GM19452 (cell line): ENCODE data around the gene LETMD1.
"Not testable (repeated sequence)": the region's sequence is repeated elsewhere in the genome, so short reads cannot be mapped to it uniquely, and the experiment has no call there.

Source experiments
- ATAC-seq: cut with Tn5 transposase; IDR thresholded peaks from one replicate; pipeline ENCODE4 v1.9.1; 2021; ENCODE audit not compliant: unreplicated experiment

Gene LETMD1

GRCh38 chr12:51047655-51048540, at the start of gene LETMD1:
LETMD1 (plus strand) TSS chr12:51048327; CDS start chr12:51048357, 30 bp downstream.
- peak; percentile 94 for ATAC-seq

GRCh38 chr12:50999093-50999492, 49.0 kb upstream of the LETMD1 start:
- ATAC-seq = no peak

- no peak for ATAC-seq
Observed at GRCh38 chr12:51000245-51000644, 47.9 kb upstream of the LETMD1 start.

- ATAC-seq = no peak
Observed at GRCh38 chr12:51001799-51002198, 46.3 kb upstream of the LETMD1 start.

- no peak for ATAC-seq
Observed at GRCh38 chr12:51004504-51004903, 43.6 kb upstream of the LETMD1 start.

GRCh38 chr12:51005030-51005429, 43.1 kb upstream of the LETMD1 start:
- ATAC-seq = no peak

- no peak for ATAC-seq
Observed at GRCh38 chr12:51005671-51006070, 42.5 kb upstream of the LETMD1 start.

- no peak for ATAC-seq
Observed at GRCh38 chr12:51008329-51009055, 39.6 kb upstream of the LETMD1 start.

GRCh38 chr12:51009056-51009440, 39.1 kb upstream of the LETMD1 start:
- no peak for ATAC-seq

GRCh38 chr12:51011955-51012354, 36.2 kb upstream of the LETMD1 start:
- ATAC-seq = no peak

- ATAC-seq = no peak
Observed at GRCh38 chr12:51012570-51013236, 35.4 kb upstream of the LETMD1 start.

GRCh38 chr12:51013441-51013840, 34.7 kb upstream of the LETMD1 start:
- no peak for ATAC-seq

- not testable (repeated sequence) for ATAC-seq
Observed at GRCh38 chr12:51014467-51014866, 33.7 kb upstream of the LETMD1 start.

- ATAC-seq = no peak
Observed at GRCh38 chr12:51017452-51017851, 30.7 kb upstream of the LETMD1 start.

- ATAC-seq = no peak
Observed at GRCh38 chr12:51018956-51019355, 29.2 kb upstream of the LETMD1 start.

- ATAC-seq = no peak
Observed at GRCh38 chr12:51019927-51020326, 28.2 kb upstream of the LETMD1 start.

GRCh38 chr12:51020448-51021182, 27.5 kb upstream of the LETMD1 start:
- no peak for ATAC-seq

GRCh38 chr12:51021694-51022093, 26.4 kb upstream of the LETMD1 start:
- no peak for ATAC-seq

GRCh38 chr12:51023625-51024382, 24.3 kb upstream of the LETMD1 start:
- ATAC-seq = no peak

- no peak for ATAC-seq
Observed at GRCh38 chr12:51025338-51025835, 22.7 kb upstream of the LETMD1 start.
